NCI-H82 treated with DMSO at 0.1 percent for 48 hours (cell line): ENCODE data around the gene SKP1.

Source experiments
- DNase-seq: peaks from one replicate; lab custom pipeline; 2025; ENCODE audit not compliant: unreplicated experiment; lab: John Stamatoyannopoulos, UW

The SKP1 gene

DNA sequence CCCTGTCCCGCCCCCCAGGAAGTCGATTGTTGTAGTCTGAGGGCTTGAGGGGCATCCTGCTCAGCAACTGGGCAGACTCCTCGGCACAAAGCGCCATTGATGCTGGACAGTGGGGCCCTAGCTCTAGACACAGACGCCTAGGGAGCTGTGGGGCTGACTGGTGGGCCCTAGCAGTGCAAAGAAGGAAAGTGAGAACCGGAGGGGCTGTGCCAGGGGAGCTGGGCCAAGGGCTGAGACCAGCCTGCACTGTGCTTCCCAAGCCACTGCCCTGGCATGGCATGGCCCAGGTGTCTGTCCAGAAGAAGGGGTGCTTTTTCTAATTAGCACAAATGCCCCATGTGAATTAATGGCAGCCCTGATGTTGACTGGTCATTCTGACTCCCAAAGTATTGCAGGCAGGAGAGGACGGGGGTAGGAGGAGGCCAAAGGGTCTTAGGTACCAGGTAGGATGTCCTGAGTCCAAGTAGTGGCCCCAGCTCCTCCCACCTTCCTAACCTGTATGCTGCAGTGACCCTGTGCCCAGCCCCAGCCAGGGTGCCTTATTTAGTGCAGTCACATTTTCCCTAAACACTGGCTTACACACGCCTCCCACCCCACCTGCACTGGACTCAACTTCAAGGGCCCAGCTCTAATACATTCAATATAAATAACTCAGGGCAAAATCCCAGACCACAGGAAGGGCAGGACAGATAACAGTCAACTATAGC, 46.4 kb downstream of the SKP1 start:
- DNase-seq = no peak

DNA sequence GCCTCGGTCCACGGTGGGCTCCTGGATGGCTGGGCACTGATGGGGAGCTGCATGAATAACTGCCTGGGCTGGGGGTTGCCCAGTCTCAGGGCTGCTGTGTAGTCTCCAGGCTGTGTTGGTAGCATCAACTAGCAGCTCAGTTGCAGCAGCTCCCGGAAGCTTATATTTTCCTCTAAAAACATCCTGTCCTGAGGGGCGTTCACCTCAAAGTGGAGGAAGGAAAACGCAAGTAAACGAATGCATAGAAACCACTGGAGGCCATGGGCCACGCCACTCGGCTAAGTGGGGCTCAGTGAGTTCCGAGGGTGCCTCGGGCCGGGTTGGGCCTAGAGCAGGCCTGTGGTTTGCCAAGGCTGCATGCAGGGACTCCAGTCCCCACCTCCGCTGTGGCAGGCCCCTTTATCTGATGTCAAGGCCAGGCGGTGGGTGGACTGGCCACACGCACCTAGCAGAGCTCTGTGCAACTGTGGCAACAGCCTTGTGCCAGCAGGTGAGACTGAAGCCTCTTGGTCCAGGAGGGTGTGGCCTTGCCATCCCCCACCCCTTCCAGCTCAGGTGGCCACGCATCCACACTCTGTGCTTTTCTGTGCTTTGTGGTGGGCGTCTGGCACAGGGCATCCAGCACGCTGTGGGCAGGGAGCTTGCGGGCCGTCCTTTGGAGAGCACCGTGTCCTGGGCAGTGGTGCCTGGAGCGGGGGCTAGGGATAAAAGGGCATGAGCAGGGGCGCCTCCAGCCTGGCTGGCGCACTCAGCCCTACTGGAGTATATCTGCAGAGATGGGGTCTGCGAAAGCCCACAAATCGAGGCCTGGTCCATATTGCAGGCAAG, 47.1 kb downstream of the SKP1 start:
- DNase-seq = no peak

DNA sequence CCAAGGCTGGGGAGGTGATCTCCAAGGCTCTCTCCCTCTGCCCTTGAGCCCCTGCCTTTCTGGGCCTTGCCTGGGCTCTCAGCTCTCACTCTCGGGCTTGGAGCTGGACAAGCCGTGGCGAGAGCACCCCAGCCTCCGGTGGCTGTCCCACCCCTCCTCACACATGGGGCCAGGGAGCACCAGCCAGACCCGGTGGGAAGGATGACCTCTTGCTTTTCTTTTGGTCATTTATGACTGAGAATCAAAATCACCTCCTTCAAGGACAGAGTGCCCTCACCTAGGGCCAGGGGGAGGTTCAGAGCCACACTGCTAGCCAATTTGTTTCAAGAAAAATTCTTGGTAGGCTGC, 48.1 kb downstream of the SKP1 start:
- DNase-seq = no peak

DNA sequence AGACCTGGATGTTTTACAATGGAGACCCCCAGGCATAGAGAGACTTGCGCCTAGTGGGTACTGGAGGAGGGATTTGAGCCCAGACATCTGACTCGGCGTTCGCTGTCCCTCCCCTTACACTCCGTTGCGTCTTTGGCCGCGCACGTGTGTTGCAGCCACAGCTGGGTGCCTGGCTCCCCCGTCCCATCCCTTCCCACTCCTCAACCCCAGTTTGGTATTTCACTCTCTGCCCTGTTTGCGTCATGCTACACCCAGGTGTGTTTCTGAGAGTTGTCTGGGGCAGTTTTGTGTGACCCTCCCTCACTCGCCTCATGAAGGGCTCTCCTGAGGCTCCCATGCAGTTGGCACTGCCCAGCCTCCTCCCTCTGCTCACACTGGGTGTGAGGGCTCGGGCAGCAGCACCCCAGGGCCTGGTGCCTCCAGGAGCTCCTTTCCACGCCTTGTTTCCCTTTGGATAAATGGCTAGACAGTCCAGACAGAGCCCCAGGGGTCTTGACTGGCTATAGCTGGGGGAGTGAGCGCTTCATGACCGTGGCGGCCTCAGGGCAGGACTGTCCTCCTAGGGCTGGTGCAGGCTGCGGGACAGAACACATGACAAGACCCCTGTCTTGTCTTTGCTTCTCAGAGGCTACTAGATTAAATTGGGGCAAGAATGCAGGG, 48.6 kb downstream of the SKP1 start:
- DNase-seq = no peak

DNA sequence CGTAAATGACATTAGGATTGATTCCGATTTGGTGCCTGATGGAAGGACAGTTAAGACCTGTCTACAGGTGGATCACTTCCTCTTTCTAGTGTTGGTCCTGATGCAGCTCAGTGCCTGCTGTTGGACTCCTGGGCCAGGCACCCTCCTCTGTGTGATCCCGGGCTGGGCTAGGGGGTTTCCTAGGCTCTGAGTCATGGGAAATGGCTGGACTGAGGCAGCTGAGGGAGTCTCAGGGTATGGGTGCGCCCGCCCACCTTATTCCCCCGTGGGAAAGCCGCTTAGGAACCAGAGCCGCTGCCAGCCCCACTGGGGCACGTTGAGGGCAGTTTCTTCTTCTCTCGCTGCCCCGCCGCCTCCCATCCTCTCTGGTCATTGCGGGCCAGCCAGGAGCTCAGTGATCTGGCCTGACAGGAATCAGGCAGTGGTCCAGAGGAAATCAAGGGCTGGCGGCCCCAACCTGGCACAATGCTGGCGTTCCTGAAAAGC, 49.3 kb downstream of the SKP1 start:
- DNase-seq = no peak

DNA sequence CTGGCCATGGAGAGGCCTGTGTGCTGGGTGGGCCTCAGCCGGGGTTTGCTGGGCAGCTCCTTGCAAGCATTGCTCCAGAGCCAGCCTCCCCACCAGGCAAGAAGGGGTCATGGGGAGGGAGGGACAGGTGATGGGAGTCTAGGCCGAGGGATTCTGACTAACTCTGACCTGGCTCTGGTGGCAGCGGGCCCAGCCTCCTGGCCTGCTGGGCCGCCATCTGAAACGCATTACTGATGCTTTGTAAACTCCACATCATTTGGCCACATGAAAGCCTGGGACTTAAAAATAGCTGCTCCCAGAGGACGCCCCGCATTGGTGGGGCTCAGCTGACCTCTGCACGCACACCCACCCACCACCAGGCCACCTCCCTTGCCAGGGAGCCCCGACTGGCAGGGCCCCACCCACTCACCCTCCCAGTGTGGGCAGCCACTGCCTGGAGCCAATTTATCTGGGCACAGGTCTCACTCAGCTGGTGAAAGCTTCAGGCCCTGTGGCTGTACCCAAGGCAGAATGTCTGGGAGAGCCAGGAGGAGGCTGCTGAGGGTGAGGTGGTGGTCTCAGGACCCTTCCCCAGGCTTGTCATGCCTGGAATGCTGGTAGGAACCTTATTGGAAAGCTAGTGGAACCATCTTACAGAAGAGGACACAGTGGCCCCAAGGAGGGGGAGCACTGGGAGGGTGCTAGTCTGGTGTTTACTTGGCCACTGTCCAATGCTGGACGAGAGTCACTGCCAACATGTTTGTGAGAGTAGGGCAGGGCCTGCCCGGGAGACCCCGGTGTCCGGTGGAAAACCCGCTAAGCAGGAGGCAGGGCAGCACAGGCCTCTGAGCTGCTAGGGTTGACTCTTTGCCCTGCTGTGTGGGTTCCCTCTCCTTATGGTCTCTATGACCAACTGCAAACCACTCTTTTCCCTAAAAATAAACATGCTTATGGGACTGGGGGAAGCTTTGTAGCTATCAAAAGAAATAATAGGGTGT, 51.4 kb downstream of the SKP1 start:
- no peak for DNase-seq

DNA sequence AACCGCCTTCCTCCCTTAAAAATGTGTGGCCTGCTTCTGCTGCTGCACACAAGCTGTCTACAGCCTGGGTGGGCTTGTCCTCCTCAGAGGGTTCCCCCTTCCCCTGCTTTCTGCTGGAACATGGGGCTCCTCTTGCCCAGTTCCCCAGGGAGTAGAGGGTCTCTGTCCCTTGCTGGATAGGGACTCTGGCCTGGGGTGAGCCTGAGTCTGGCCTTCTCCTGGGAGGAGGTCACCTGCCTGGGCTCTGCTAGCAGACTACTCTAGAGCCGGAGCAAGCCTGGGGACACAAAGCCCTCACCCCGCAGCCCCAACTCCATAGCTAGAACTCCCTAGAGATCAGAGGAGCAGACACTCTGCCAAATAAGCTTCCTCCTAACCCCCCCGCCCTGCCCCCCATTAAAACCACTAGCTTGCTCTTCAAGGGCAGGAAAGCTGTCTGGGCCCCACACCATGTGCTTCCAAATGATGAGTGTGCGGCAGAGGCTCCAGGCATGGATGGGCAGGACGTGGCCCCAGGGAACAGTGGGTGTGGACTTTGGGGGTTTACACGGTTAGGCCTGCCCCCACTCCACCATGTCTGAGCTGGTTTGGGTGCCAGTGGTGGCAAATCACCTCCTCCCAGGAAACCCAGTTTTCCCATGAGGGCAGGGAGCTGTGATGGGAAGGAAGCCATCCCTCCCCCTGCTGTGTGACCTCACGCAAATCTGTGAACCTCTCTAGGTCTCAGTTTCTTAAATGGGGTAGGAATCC, 52.3 kb downstream of the SKP1 start:
- DNase-seq = no peak

DNA sequence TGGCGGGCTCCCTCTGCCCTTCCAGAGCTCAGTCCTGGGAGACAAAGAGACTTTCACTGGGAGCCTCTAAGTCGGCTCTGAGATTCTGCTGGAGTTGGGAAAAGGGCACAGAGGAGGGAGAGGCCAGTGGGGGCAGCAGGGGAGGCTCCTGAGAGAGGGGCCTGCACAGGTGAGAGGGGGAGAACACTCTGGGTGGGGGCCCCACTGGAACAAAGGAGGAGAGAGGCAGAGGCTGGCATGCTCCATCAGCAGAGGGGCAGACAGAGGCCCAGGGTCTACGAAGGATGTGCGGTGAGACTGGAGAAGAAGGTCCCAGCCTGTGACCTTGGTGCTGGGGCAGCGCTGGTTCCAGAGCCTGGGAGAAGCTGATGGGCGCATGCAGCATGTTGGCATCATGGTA, 53.4 kb downstream of the SKP1 start:
- no peak for DNase-seq

DNA sequence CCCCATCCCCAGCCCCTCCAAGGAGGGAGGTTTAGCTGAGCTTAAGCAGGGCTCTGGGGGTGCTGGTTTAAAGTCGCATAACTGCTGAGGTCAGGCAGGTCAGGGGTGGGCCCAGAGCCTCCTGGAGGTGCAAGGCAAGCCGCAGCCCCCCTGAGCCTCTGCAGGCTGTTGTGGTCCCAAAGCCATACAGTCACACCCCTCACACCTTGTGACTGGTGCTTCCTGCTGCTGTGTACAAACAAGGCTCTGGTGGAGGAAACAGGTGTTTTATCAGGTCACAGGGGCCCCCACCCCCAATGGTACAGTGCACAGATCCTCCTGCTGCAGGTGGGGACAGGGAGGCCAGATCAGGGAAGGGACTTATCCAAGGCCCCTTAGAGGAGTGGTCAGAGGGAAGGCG, 54.2 kb downstream of the SKP1 start:
- no peak for DNase-seq

DNA sequence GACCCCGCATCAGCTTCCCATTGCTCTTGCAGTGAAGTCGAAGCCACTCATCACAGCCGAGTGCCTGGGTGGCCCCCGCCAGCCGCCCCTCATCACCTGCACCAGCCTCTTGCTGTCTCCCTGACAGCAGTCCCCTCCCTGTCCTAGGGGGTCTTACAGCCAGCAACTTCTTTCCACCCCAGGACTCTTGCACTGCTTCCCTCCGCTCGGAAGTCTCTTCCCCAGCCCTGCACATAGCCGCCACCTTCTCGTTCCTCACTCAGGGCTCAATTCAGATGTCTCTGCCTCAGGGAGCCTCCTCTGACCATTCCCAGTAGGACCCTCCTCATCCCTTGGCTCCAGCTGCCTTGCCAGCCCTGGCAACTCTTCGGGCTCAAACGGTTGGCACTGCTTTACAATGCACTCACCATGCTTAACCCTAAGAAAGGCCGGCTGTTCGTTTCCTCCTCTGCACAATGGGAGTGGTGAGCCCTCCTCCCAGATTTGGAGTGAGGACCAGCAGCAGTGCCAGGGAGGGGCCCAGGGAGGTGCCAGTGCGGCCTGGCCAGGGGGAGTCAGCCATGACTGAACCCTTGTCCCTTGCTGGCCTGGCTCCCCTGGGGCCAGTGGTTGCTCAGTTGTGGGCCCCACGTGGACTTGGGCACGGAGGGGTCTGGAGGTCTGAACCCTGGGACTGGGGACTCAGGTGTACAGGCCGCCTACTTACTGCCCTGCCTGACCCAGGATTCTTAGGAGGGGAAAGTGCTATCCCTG, 56.2 kb downstream of the SKP1 start:
- DNase-seq = no peak

DNA sequence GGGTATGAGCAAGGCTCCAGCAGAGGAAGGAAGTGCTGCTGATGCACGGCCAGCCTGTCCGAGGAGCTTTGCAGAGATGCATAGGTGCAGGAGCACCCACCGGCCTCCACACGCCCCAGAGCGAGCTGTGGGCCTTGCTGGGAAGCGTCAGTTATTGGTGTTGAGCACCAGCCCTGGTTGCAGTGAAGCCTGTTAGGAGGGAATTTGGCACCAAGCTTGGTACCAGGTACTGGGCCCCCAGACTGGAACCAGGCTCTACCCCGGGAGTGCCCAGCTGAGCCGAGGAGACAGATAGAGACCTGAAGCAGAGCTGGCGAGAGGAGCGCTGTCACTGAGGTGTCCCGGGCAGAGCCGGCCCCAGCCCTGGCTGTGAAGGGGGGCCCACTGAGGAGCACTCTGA, 57.0 kb downstream of the SKP1 start:
- DNase-seq = no peak

DNA sequence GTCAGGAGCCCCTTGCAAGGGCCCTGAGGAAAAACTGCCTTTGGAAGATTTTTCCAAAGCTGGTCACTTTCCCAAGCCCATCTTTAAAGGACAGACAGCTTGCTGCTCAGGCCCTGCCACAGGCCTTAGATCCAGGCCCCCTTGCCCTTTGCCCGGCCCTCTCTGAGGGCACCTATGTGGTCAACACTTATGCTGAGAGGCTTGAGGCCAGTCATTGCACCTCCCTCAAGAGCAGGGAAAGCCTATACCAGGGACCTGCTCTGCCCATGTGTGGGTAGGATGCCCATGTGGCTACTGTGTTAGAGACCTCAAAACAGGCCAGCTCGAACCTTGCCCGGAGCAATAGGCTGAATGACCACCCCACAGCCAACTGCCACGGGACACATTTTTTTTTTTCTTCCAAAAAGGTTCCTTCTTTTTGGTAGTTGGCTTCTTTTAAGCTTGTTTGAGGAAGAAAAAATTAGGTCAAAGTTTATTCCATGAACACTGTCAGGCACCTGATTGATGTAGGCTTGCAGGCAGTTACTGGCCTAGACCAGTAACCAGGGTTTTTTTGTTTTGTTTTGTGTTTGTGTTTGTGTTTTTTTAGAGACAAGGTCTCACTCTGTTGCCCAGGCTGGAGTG, 58.4 kb downstream of the SKP1 start:
- no peak for DNase-seq

DNA sequence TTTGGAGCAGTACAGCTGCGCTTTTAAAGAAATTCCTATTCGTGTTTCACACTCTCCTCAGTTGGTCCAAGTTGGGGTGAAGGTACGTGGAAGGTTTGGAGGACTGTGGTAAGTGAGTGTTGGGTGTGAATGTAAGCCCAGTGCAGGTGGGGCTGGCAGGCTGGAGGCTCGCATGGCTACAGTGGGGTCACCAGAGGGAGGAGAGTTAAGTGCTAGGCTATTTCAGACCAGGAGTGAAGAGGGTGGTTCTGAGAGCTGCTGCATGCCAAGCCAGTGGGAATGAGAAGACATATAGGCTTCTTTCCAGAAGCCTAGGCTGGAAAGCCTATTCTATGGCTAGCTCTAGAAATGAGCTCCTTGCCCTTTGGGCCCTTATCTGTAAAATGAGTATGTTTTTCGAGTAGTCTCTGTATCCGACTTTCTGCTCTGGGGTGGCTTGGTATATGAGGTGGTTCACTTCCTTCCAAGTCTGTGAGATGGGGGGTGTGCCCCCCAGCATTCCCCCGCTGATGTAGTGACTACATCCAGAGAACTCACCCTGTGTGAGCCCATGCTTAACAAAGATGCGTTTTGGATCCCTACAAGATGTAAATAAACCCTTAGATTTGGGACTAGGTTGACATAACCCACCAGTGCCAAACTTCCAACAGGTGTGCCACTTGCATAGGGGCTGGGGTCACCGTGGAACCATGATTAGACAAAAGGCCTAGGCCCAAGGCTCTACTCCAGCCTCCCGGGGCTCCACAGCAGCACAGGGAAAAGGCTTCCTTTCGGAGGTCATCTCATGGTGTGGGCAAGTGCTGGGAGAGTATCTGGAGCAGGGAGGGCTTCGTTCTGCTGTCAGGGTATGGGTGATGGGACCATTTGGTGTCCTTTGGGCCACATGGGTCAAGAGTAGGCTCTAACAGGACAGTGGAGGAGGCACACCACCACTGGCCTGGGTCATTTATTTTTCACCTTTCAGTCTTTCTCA, 59.7 kb downstream of the SKP1 start:
- no peak for DNase-seq

DNA sequence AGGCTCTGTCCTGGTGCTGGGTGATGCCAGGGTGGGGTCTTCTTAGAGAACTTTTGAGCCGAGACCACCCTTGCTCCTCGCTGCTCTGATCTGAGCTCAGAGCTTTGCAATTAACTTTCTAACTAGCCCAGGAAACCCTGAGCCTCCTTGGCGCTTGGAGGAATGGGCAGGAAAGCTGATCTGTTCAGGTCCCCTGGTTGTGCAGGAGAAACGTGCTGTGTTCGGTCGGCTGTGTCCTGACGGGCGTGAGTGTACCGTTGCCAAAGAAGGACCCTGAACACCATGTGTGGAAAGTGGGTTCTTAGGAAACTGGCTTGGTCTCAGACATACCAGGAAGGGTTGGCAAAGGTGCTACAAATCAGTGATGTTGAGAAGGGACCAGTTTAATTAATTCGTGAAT, 60.5 kb downstream of the SKP1 start:
- no peak for DNase-seq

DNA sequence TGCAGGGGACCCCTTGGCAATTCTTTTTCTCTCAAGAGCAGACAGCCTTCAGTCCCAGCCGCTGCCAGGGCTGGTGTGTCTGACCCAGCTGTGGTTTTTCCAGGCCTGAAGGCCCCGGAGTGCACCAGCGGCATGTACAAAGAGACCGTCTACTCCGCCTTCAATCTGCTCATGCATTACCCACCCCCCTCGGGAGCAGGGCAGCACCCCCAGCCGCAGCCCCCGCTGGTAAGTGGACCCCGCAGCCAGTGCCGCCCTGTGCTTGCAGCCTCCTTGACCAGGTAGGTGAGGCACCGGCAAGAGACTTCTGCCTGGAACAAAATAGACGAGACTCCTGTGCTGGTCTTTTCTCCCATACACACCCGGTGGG, 61.0 kb downstream of the SKP1 start:
- no peak for DNase-seq

DNA sequence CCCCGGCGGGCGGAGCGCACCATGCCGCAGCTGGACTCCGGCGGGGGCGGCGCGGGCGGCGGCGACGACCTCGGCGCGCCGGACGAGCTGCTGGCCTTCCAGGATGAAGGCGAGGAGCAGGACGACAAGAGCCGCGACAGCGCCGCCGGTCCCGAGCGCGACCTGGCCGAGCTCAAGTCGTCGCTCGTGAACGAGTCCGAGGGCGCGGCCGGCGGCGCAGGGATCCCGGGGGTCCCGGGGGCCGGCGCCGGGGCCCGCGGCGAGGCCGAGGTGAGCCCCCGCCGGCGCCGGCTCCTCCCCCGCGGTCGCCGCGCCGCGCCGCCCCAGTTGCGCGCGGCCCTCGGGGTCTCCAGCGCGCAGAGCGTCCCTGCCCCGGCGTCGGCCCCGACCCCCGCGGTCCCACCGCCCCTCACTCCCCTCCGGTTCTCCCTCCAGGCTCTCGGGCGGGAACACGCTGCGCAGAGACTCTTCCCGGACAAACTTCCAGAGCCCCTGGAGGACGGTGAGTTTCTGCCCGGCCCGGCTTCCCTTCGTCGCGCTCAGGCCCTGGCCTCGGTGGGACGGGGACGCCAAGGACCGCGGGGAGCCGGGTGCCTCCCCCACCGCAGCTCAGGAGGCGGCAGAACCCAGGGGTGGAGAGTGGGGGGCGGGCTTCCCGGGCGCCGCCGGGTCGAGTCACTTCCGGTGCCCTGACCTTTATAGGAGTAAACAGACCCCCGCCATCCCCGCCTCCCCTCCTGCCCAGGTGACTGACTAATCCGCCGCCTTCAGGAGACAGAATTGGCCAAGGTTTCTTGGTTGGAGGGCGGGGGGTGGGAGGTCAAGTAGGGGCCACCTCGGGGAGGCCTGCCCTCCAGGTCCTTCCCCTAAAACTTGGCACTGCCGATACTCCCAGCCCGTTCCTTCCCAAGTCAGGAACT, 61.6 kb downstream of the SKP1 start:
- no peak for DNase-seq
